HL-60 (cell line): ENCODE results near the gene SYT6.

ENCODE experiments used
- POLR2AphosphoS5 ChIP-seq: IDR thresholded peaks from 2 replicates; pipeline ENCODE4 v1.6.1; 2012; ENCODE audit warnings: low read depth
- SPI1 ChIP-seq: IDR thresholded peaks from 2 replicates; pipeline ENCODE4 v1.6.1; 2012; ENCODE audit warnings: low read depth, mild to moderate bottlenecking, borderline replicate concordance
- TF ChIP-seq, protein P1 (sequence below): IDR thresholded peaks from one replicate; pipeline ENCODE4 v1.5.1; 2011; ENCODE audit warnings: low read length, control low read depth, inconsistent platforms; ENCODE audit not compliant: insufficient read depth
- TF ChIP-seq, protein P2 (sequence below): IDR thresholded peaks from 2 replicates; pipeline ENCODE4 v1.6.1; 2012; ENCODE audit warnings: low read depth; ENCODE audit not compliant: insufficient replicate concordance

DNA sequence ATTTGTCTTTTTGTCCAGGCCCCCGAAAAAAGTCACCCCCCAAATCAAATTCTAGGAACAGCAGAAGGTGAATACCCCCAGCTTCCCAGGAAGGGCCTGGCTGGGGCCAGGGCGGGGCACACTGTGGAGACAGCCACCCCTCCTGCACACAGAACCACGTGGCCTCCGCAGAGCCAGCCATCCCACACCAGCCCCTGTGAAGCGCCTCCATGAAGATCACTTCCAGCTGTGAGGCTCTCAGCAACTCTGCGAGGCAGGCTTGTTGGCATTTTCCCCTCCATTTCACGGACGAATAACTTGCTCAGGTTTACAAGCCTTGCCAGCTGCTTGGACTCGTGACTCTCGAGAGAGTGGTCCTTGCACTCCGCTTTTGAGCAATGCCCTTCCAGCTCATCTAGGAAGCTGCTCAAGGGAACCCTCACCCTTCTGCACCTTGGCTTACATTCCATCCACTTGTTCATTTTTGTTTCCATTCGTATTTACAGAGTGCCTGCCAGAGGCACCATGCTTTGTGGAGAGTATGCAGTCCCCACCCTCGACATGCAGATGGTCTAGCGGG, 48.2 kb downstream of the SYT6 start:
- TF ChIP-seq, protein P1, sequence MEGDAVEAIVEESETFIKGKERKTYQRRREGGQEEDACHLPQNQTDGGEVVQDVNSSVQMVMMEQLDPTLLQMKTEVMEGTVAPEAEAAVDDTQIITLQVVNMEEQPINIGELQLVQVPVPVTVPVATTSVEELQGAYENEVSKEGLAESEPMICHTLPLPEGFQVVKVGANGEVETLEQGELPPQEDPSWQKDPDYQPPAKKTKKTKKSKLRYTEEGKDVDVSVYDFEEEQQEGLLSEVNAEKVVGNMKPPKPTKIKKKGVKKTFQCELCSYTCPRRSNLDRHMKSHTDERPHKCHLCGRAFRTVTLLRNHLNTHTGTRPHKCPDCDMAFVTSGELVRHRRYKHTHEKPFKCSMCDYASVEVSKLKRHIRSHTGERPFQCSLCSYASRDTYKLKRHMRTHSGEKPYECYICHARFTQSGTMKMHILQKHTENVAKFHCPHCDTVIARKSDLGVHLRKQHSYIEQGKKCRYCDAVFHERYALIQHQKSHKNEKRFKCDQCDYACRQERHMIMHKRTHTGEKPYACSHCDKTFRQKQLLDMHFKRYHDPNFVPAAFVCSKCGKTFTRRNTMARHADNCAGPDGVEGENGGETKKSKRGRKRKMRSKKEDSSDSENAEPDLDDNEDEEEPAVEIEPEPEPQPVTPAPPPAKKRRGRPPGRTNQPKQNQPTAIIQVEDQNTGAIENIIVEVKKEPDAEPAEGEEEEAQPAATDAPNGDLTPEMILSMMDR: no peak
- TF ChIP-seq, protein P2, sequence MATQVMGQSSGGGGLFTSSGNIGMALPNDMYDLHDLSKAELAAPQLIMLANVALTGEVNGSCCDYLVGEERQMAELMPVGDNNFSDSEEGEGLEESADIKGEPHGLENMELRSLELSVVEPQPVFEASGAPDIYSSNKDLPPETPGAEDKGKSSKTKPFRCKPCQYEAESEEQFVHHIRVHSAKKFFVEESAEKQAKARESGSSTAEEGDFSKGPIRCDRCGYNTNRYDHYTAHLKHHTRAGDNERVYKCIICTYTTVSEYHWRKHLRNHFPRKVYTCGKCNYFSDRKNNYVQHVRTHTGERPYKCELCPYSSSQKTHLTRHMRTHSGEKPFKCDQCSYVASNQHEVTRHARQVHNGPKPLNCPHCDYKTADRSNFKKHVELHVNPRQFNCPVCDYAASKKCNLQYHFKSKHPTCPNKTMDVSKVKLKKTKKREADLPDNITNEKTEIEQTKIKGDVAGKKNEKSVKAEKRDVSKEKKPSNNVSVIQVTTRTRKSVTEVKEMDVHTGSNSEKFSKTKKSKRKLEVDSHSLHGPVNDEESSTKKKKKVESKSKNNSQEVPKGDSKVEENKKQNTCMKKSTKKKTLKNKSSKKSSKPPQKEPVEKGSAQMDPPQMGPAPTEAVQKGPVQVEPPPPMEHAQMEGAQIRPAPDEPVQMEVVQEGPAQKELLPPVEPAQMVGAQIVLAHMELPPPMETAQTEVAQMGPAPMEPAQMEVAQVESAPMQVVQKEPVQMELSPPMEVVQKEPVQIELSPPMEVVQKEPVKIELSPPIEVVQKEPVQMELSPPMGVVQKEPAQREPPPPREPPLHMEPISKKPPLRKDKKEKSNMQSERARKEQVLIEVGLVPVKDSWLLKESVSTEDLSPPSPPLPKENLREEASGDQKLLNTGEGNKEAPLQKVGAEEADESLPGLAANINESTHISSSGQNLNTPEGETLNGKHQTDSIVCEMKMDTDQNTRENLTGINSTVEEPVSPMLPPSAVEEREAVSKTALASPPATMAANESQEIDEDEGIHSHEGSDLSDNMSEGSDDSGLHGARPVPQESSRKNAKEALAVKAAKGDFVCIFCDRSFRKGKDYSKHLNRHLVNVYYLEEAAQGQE: no peak
- TF ChIP-seq POLR2AphosphoS5 (no peak), SPI1 (no peak)
